Stimulated activated CD4-positive, alpha-beta T cell treated with anti-CD3 and anti-CD28 coated beads, TNF-alpha, amount 100 ng/mL, for 1 hour (primary cell): Measurements from ENCODE around the gene SMTN.
"Not testable (repeated sequence)": the region's sequence is repeated elsewhere in the genome, so short reads cannot be mapped to it uniquely, and the experiment has no call there.

ENCODE experiments used
- DNase-seq, 3 donors: peaks; one replicate each; pipeline ENCODE4 v3.0.0-alpha.2; 2020; ENCODE audit warnings: low read depth in 3 of 3, low spot score in 1 of 3

SMTN gene

DNA sequence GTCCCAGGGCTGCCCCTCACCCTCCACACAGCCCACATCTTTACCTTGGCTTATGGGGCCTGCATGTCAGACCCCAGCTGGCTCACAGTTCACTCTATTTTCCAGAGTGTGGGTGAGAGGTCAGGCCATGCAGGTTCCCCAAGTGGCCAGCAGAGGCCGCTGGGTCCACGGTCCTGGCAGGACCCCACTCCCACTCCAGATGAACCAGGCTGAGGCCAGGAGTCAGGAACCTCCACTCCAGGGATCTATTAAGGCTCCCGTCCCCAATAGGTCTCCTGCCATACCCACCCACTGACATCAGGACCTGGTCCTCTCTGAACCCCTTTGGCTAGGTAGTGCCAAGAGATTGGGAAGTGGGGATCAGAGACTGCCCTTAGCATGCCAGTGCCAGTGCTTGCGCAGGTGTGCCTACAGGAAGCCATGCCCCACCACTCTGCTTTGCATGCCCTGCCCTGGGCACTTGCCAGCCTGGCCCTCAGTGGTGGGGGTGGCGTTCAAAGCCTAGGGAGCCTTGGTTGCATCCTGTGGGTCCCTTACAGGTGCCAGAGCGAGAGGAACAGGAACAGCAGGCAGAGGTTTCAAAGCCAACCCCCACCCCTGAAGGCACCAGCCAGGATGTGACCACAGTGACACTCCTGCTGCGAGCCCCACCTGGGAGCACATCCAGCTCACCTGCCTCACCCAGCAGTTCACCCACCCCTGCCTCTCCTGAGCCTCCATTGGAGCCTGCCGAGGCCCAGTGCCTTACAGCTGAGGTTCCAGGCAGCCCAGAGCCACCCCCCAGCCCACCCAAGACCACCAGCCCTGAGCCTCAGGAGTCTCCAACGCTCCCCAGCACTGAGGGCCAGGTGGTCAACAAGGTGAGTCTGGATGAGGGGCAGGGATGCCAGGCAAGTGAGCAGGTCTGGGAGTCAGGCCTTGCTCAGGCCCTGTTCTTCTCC is 8.3 kb downstream of the SMTN start:
- no peak for DNase-seq

- DNase-seq = no peak
These were observed 9.3 kb downstream of the SMTN start for GRCh38 chr22:31090217-31091085.

GRCh38 chr22:31091106-31091975 is 10.2 kb downstream of the SMTN start:
- no peak for DNase-seq

DNA sequence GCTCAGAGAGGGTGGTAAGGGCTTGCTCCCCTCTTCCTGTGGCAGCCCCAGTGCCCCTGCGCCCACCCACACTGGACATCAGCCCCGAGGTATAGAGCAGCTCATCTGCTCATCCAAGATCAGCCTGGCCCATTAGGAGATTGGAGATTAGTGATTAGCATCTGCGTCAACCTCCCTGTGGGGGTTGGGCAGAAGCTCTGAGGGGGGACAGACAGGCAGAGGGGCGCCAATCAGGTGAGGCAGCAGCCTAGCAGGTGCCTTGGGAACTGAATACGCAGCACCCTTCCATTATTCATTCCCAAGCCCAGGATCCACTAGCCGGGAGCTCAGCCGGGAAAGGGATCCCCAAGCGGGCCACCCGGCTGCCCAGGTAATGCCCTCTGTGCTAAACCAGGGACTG is 11.0 kb downstream of the SMTN start:
- no peak for DNase-seq

- DNase-seq = no peak
These were observed 12.2 kb downstream of the SMTN start for GRCh38 chr22:31093086-31093850.

GRCh38 chr22:31094021-31094551 is 13.0 kb downstream of the SMTN start:
- DNase-seq = no peak

DNA sequence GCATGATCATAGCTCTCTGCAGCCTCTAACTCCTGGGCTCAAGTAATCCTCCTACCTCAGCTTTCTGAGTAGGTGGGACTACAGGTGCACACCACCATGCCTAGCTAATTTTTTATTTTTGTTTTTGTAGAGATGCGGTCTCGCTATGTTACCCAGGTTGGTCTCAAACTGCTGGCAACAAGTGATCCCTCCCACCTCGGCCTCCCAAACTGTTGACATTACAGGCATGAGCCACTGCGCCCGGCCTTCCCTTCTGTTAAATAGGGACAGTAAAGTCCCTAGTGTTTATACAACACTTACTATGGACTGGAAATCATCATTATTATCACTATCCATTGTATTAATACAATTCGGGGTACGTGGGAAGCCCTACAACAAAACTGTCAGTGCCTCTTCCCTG is 13.6 kb downstream of the SMTN start:
- DNase-seq = no peak

GRCh38 chr22:31095637-31096249 is 14.6 kb downstream of the SMTN start:
- no peak for DNase-seq

DNA sequence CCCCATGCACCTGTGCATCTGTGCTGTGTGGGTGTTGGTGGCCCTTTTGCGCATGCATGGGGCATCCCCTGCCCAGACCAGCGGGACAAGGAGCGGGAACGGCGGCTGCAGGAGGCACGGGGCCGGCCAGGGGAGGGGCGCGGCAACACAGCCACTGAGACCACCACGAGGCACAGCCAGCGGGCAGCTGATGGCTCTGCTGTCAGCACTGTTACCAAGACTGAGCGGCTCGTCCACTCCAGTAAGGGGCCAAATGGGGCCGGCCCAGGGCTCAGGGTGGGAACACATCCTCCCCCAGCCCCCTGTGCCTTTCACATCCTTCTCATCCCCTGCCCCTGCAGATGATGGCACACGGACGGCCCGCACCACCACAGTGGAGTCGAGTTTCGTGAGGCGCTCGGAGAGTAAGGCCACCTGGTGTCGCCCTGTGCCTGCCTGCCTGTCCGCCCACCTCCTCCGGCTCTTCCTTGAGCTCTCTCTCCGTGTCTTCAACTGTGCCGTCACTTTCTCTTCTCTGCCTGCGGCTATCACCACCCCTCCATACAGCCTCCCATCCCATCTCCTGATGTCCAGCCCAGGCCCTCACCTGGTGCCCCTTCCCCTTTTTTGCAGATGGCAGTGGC is 15.7 kb downstream of the SMTN start:
- no peak for DNase-seq

DNA sequence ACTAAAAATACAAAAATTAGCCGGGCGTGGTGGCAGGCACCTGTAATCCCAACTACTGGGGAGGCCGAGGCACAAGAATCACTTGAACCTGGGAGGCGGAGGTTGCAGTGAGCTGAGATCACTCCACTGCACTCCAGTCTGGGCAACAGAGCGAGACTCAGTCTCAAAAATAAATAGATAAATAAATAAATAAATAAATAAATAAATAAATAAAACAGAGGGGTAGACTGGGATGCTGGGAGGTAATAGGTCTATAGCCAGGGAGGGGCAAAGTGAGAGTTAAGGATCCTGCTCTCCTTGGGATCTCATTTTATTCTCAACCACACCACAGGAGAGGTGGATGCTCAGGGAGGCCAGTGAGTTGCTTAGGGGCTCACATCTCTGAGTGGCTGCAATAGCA is 16.4 kb downstream of the SMTN start:
- not testable (repeated sequence) for DNase-seq

GRCh38 chr22:31097941-31098631 is 17.0 kb downstream of the SMTN start:
- DNase-seq = no peak

DNA sequence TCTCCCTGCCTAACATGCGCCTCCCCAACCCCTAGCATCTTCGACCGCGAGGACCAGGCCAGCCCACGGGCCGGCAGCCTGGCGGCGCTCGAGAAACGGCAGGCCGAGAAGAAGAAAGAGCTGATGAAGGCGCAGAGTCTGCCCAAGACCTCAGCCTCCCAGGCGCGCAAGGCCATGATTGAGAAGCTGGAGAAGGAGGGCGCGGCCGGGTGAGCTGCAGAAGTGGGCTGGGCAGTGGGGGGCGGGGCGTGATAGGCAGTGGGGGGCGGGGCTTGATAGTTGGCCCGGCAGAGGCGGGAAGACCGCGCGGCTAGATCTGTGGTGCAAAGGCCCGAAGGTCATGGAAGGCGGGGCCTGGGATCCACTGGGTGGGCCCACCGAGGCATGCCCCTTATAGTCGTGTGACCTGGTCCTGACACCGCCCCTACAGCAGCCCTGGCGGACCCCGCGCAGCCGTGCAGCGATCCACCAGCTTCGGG is 17.6 kb downstream of the SMTN start:
- no peak for DNase-seq

DNA sequence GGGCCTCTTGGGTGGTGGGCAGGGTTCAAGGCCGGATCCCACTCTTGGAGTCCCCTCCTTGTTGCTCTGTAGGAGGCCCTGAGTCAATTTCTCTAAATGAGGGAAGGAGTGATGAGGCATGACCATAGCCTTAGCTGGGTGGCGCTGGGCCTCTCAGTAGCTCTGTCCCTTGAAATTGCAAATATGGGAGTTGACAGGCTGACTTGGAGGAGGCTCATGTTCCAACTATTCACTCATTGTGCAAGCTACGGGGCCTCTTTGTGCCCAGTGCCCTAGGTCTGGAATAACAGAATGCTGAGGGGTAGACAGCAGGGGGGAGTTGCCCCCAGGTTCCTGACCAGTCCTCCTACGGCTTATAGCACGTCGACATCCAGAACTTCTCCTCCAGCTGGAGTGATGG is 18.3 kb downstream of the SMTN start:
- DNase-seq = no peak

- DNase-seq = no peak
These were observed 19.0 kb downstream of the SMTN start for GRCh38 chr22:31099841-31100761.

GRCh38 chr22:31100762-31101525 is 19.8 kb downstream of the SMTN start:
- no peak for DNase-seq

DNA sequence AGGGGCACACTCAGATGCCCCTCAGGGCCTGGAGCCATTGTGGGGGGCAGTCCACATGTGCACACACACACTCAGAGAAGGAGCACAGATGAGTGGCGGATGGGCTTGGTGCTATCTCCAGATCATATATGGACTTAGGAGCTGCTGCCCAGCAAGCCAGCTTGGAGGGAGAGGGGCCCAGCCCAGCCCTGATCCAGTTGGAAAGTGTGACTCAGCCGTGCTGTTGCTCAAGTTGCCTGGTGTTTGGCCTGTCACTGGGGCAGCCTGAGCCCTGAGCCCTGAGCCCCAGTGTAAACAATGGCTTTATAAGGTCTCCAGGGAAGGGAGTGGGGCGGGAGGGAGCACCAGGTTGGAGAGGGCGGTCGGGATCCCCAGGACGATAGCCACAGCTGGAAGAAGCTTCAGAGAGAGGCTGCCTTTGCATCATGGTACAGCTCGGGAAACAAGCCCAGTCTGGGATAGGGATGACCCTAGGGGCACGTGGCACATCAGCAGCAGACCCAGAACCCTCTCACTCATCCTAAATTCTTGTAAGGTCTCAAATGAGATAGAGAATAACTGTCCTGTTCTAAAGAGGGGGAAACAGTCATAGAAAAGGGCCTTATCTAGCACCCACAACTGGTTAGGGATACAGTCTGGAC is 21.4 kb downstream of the SMTN start:
- no peak for DNase-seq
